PC-3 (cell line): ENCODE measurements around the gene FBXL13.

ENCODE experiments used
- EZH2 ChIP-seq: fragments of 300-600 bp; sonication (generic); IDR thresholded peaks from one replicate; pipeline ENCODE4 v1.6.1; 2017; ENCODE audit warnings: antibody characterized with exemption, mild to moderate bottlenecking, low read length; ENCODE audit not compliant: unreplicated experiment
- EZH2phosphoT487 ChIP-seq: fragments of 300-600 bp; sonication (generic); IDR thresholded peaks from 2 replicates; pipeline ENCODE4 v1.6.1; 2018; ENCODE audit warnings: mild to moderate bottlenecking, antibody characterized with exemption, low read length, borderline replicate concordance
- TF ChIP-seq, protein P1 (sequence below): fragments of 300-600 bp; sonication (generic); conservative IDR thresholded peaks from 2 replicates; pipeline ENCODE4 v1.5.1; 2017; ENCODE audit warnings: antibody characterized with exemption, low read depth, mild to moderate bottlenecking, low read length

DNA sequence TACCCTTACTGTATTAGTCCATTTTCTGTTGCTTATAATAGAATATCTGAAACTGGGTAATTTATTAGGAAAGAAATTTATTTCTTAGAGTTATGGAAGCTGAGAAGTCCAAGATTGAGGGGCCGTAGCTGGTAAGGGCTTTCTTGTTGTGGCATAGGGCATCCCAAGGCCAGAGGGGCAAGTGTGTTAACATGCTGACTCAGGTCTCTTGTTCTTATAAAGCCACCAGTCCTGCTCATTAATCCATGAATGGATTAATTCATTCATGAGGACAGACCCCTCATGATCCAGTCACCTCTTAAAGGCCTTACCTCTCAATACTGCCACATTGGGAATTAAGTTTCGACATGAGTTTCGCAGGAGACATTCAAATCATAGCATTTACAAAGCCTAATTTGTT is 2.7 kb upstream of the FBXL13 start:
- TF ChIP-seq, protein P1, sequence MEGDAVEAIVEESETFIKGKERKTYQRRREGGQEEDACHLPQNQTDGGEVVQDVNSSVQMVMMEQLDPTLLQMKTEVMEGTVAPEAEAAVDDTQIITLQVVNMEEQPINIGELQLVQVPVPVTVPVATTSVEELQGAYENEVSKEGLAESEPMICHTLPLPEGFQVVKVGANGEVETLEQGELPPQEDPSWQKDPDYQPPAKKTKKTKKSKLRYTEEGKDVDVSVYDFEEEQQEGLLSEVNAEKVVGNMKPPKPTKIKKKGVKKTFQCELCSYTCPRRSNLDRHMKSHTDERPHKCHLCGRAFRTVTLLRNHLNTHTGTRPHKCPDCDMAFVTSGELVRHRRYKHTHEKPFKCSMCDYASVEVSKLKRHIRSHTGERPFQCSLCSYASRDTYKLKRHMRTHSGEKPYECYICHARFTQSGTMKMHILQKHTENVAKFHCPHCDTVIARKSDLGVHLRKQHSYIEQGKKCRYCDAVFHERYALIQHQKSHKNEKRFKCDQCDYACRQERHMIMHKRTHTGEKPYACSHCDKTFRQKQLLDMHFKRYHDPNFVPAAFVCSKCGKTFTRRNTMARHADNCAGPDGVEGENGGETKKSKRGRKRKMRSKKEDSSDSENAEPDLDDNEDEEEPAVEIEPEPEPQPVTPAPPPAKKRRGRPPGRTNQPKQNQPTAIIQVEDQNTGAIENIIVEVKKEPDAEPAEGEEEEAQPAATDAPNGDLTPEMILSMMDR: no peak
- TF ChIP-seq EZH2: no peak
- TF ChIP-seq EZH2phosphoT487: no peak
